K562 (cell line): Measurements from ENCODE around the gene MTHFS. TPM values are rescaled to one million over a fixed set of nuclear protein-coding genes. Genes with fewer than 3 reads are reported as not detected.

Experiments
- C11orf30 ChIP-seq: fragments of 450-650 bp; IDR thresholded peaks from 2 replicates; pipeline ENCODE4 v1.6.1; 2016; ENCODE audit warnings: low read depth, mild to moderate bottlenecking
- HNRNPK ChIP-seq: fragments of 200-400 bp; formaldehyde crosslinking; IDR thresholded peaks from one replicate; pipeline ENCODE4 v1.6.1; 2018; ENCODE audit warnings: mild to moderate bottlenecking, low read depth, low read length; ENCODE audit not compliant: poor library complexity, severe bottlenecking
- LCOR ChIP-seq: sonication (generic); formaldehyde crosslinking; IDR thresholded peaks from 2 replicates; pipeline ENCODE4 v1.8.0; 2022; ENCODE audit warnings: mild to moderate bottlenecking, missing genetic modification reagents
- MCM7 ChIP-seq, 2 experiments: fragments of 450-650 bp; IDR thresholded peaks; 2 replicates each; pipeline ENCODE4 v1.6.1; 2016 to 2018
- MEF2D ChIP-seq: conservative IDR thresholded peaks from 2 replicates; pipeline ENCODE4 v1.6.1; 2016; ENCODE audit warnings: low read depth, missing genetic modification characterization, missing compliant biosample characterization
- MTA3 ChIP-seq: fragments of 450-650 bp; formaldehyde crosslinking; IDR thresholded peaks from 2 replicates; pipeline ENCODE4 v1.6.1; 2017; ENCODE audit warnings: mild to moderate bottlenecking, borderline replicate concordance
- NRF1 ChIP-seq, 2 experiments: fragments of 450-650 bp; IDR thresholded peaks in 1 of 2; conservative IDR thresholded peaks in 1 of 2; 2 replicates each; pipeline ENCODE4 v1.6.1; 2014; ENCODE audit warnings: mild to moderate bottlenecking in 2 of 2
- TBP ChIP-seq: optimal IDR thresholded peaks from 2 replicates; pipeline ENCODE3; 2011; ENCODE audit warnings: low read depth, low read length, improper control_type of control experiment
- TCF7 ChIP-seq: sonication (generic); IDR thresholded peaks from 2 replicates; pipeline ENCODE4 v1.6.1; 2016; ENCODE audit warnings: antibody characterized with exemption, borderline replicate concordance
- TEAD4 ChIP-seq, 2 experiments: sonication (generic) in 1 of 2; formaldehyde crosslinking in 1 of 2; IDR thresholded peaks; 2 replicates each; pipeline versions ENCODE4 v1.6.1 to v1.8.0; 2012 to 2022; ENCODE audit warnings: borderline replicate concordance in 1 of 2, inconsistent platforms in 1 of 2, low read length in 1 of 2, mild to moderate bottlenecking in 1 of 2, missing genetic modification reagents in 1 of 2
- polyA plus RNA-seq, 8 experiments: library from polyadenylated mRNA; depleted of rRNA in 4 of 8; stranded (reverse) in 5 of 8; unstranded in 3 of 8; fragments of >200 nt; fragmentation: Nextera tagmentation in 2 of 8; fragmentation: Illumina TruSeq in 1 of 8; extraction: Ambion mirVana in 2 of 8; extraction: Trizol in 1 of 8; gene quantifications; 2 replicates each; pipeline versions ENCODE4 v1.2.1 to v1.2.3, GENCODE V29; 2011 to 2014; ENCODE audit warnings: inconsistent platforms in 1 of 8, missing spikeins in 1 of 8
- total RNA-seq, 7 experiments: library from RNA; depleted of rRNA in 6 of 7; stranded (reverse); fragments of >200 nt in 6 of 7; fragmentation: Illumina TruSeq in 2 of 7; extraction: Trizol in 2 of 7; gene quantifications; 2 replicates each; pipeline versions ENCODE4 v1.2.1 to v1.2.3, GENCODE V29; 2011 to 2021; ENCODE audit warnings: low replicate concordance in 1 of 7
- TF ChIP-seq, protein P1 (sequence below): sonication (generic); formaldehyde crosslinking; IDR thresholded peaks from 2 replicates; pipeline ENCODE4 v1.8.1; 2023; ENCODE audit warnings: mild to moderate bottlenecking, missing genetic modification reagents
- TF ChIP-seq, protein P2 (sequence below), 2 experiments: fragments of 450-650 bp in 1 of 2; sonication (generic) in 1 of 2; formaldehyde crosslinking; conservative IDR thresholded peaks; 2 replicates each; pipeline versions ENCODE4 v1.4.0 to v1.8.1; 2020 to 2022; ENCODE audit warnings: mild to moderate bottlenecking in 1 of 2, missing genetic modification reagents in 1 of 2
- TF ChIP-seq, protein P3 (sequence below): sonication (generic); formaldehyde crosslinking; IDR thresholded peaks from 2 replicates; pipeline ENCODE4 v1.8.0; 2022; ENCODE audit warnings: missing genetic modification reagents, mild to moderate bottlenecking, borderline replicate concordance
- TF ChIP-seq, protein P4 (sequence below): fragments of 450-650 bp; IDR thresholded peaks from 2 replicates; pipeline ENCODE4 v1.6.1; 2016; ENCODE audit warnings: borderline replicate concordance
- TF ChIP-seq, protein P5 (sequence below): fragments of 450-650 bp; IDR thresholded peaks from 2 replicates; pipeline ENCODE4 v1.6.1; 2016; ENCODE audit warnings: missing biosample characterization, missing genetic modification characterization
- TF ChIP-seq, protein P6 (sequence below), 2 experiments: IDR thresholded peaks; 2 replicates each; pipeline ENCODE4 v1.6.1; 2011; ENCODE audit warnings: borderline replicate concordance in 1 of 2, control low read depth in 1 of 2, low read depth in 1 of 2, low read length in 1 of 2, mild to moderate bottlenecking in 1 of 2, mixed read lengths in 1 of 2, moderate library complexity in 1 of 2; ENCODE audit not compliant: insufficient read depth in 1 of 2, insufficient read length in 1 of 2, poor library complexity in 1 of 2, severe bottlenecking in 1 of 2; ENCODE audit errors: extremely low read depth in 1 of 2

MTHFS gene
- total and polyA plus RNA-seq, 9 of the 15 experiments (the other 6 are each of a cell fraction or from before 2014, with no cell fraction given) = 17.8 to 79.3 (median 41.7) TPM

- TF ChIP-seq, protein P1, sequence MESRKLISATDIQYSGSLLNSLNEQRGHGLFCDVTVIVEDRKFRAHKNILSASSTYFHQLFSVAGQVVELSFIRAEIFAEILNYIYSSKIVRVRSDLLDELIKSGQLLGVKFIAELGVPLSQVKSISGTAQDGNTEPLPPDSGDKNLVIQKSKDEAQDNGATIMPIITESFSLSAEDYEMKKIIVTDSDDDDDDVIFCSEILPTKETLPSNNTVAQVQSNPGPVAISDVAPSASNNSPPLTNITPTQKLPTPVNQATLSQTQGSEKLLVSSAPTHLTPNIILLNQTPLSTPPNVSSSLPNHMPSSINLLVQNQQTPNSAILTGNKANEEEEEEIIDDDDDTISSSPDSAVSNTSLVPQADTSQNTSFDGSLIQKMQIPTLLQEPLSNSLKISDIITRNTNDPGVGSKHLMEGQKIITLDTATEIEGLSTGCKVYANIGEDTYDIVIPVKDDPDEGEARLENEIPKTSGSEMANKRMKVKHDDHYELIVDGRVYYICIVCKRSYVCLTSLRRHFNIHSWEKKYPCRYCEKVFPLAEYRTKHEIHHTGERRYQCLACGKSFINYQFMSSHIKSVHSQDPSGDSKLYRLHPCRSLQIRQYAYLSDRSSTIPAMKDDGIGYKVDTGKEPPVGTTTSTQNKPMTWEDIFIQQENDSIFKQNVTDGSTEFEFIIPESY (CRISPR knock-in tag) = no peak
- TF ChIP-seq NRF1 (conservative IDR thresholded peaks at IDR 0.05 in 1 of 2, IDR thresholded peaks at IDR 0.05 in 1 of 2) (peak; percentile 83 to 86), TBP (peak; percentile 94), TCF7 (no peak), LCOR (no peak), MTA3 (0 out of 2 replicates have a peak, but pooled peaks have one; percentile 34), MCM7 (IDR thresholded peaks at IDR 0.05) (no peak), MEF2D (tag) (no peak), TEAD4 (IDR thresholded peaks at IDR 0.05; ENCODE audit: low read length) (no peak), TEAD4 (CRISPR knock-in tag; IDR thresholded peaks at IDR 0.05; ENCODE audit: borderline replicate concordance) (no peak), C11orf30 (0 out of 2 replicates have a peak, but pooled peaks have one; percentile 29), HNRNPK (no peak)
- TF ChIP-seq, protein P2, sequence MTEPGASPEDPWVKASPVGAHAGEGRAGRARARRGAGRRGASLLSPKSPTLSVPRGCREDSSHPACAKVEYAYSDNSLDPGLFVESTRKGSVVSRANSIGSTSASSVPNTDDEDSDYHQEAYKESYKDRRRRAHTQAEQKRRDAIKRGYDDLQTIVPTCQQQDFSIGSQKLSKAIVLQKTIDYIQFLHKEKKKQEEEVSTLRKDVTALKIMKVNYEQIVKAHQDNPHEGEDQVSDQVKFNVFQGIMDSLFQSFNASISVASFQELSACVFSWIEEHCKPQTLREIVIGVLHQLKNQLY (CRISPR knock-in tag; conservative IDR thresholded peaks at IDR 0.05) = no peak
- TF ChIP-seq, protein P3, sequence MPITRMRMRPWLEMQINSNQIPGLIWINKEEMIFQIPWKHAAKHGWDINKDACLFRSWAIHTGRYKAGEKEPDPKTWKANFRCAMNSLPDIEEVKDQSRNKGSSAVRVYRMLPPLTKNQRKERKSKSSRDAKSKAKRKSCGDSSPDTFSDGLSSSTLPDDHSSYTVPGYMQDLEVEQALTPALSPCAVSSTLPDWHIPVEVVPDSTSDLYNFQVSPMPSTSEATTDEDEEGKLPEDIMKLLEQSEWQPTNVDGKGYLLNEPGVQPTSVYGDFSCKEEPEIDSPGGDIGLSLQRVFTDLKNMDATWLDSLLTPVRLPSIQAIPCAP (CRISPR knock-in tag) = no peak
- TF ChIP-seq, protein P4, sequence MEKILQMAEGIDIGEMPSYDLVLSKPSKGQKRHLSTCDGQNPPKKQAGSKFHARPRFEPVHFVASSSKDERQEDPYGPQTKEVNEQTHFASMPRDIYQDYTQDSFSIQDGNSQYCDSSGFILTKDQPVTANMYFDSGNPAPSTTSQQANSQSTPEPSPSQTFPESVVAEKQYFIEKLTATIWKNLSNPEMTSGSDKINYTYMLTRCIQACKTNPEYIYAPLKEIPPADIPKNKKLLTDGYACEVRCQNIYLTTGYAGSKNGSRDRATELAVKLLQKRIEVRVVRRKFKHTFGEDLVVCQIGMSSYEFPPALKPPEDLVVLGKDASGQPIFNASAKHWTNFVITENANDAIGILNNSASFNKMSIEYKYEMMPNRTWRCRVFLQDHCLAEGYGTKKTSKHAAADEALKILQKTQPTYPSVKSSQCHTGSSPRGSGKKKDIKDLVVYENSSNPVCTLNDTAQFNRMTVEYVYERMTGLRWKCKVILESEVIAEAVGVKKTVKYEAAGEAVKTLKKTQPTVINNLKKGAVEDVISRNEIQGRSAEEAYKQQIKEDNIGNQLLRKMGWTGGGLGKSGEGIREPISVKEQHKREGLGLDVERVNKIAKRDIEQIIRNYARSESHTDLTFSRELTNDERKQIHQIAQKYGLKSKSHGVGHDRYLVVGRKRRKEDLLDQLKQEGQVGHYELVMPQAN = 0 out of 2 replicates have a peak, but pooled peaks have one; percentile 9
- TF ChIP-seq, protein P5, sequence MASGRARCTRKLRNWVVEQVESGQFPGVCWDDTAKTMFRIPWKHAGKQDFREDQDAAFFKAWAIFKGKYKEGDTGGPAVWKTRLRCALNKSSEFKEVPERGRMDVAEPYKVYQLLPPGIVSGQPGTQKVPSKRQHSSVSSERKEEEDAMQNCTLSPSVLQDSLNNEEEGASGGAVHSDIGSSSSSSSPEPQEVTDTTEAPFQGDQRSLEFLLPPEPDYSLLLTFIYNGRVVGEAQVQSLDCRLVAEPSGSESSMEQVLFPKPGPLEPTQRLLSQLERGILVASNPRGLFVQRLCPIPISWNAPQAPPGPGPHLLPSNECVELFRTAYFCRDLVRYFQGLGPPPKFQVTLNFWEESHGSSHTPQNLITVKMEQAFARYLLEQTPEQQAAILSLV (tag) = no peak
- TF ChIP-seq, protein P6, sequence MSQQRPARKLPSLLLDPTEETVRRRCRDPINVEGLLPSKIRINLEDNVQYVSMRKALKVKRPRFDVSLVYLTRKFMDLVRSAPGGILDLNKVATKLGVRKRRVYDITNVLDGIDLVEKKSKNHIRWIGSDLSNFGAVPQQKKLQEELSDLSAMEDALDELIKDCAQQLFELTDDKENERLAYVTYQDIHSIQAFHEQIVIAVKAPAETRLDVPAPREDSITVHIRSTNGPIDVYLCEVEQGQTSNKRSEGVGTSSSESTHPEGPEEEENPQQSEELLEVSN (IDR thresholded peaks at IDR 0.05; ENCODE audit: borderline replicate concordance in 1 of 2, extremely low read depth in 1 of 2, insufficient read depth in 1 of 2, insufficient read length in 1 of 2, low read depth in 1 of 2, low read length in 1 of 2, poor library complexity in 1 of 2, severe bottlenecking in 1 of 2) = peak; percentile 43 to 81
These were observed 26.8 kb upstream of the MTHFS start (continued) for GRCh38 chr15:79923515-79924169.
